ENCODE results near the gene FGFBP1. TPM values are rescaled to one million over a fixed set of nuclear protein-coding genes. Genes with fewer than 3 reads are reported as not detected.

The FGFBP1 gene
- polyA plus RNA-seq, 1 donor from 2014 or later = not detected

GRCh38 chr4:15928883-15929282, 9.7 kb downstream of the FGFBP1 start:
- Histone ChIP-seq H3K27me3 (ENCODE audit: insufficient read depth, low read depth, low read length) (no peaks in the 10 kb centered on the region), H3K9me3 (ENCODE audit: low read length) (no peaks in the 10 kb centered on the region), H3K79me2 (replicated peaks; ENCODE audit: insufficient read depth, low read length) (no peaks in the 10 kb centered on the region), H3K27ac (ENCODE audit: low read length) (no peak overlapping the region), H3K9me2 (ENCODE audit: insufficient read depth, low read length) (no peaks in the 10 kb centered on the region), H3K4me2 (ENCODE audit: low read length) (no peak overlapping the region), H3F3A (ENCODE audit: insufficient read depth, low read length, poor library complexity, severe bottlenecking) (no peaks in the 10 kb centered on the region), H3K36me3 (ENCODE audit: insufficient read depth, low read length) (no peaks in the 10 kb centered on the region), H3K4me3 (ENCODE audit: low read length) (no peak overlapping the region), H4K20me1 (ENCODE audit: insufficient read depth) (no peaks in the 10 kb centered on the region), H3K9ac (ENCODE audit: low read length) (no peak overlapping the region), H2AFZ (ENCODE audit: low read depth, low read length) (no peak overlapping the region)
- TF ChIP-seq RAD21 (conservative IDR thresholded peaks at IDR 0.05) (no peak), REST (IDR thresholded peaks at IDR 0.05; ENCODE audit: borderline replicate concordance) (no peak), CTCF (IDR thresholded peaks at IDR 0.05; ENCODE audit: poor library complexity, severe bottlenecking) (no peak), EZH2 (IDR thresholded peaks at IDR 0.05; ENCODE audit: borderline replicate concordance, insufficient read depth, low read length, poor library complexity, severe bottlenecking) (no peak), MXI1 (conservative IDR thresholded peaks at IDR 0.05; ENCODE audit: poor library complexity, severe bottlenecking) (no peak), SMC3 (conservative IDR thresholded peaks at IDR 0.05; ENCODE audit: poor library complexity) (no peak), TAF1 (IDR thresholded peaks at IDR 0.05; ENCODE audit: low read depth) (no peak), POLR2AphosphoS5 (IDR thresholded peaks at IDR 0.05) (no peak), EP300 (conservative IDR thresholded peaks at IDR 0.05; ENCODE audit: poor library complexity, severe bottlenecking) (no peak)

GRCh38 chr4:15926486-15926885, 12.1 kb downstream of the FGFBP1 start:
- H3F3A ChIP-seq (ENCODE audit: insufficient read depth, low read length, poor library complexity, severe bottlenecking) = no peaks in the 10 kb centered on the region
- H3K9me2 ChIP-seq (ENCODE audit: insufficient read depth, low read length) = no peaks in the 10 kb centered on the region
- no peak overlapping the region for H3K27ac ChIP-seq (ENCODE audit: low read length)
- no peak overlapping the region for H3K9ac ChIP-seq (ENCODE audit: low read length)
- no peaks in the 10 kb centered on the region for H3K79me2 ChIP-seq (replicated peaks; ENCODE audit: insufficient read depth, low read length)
- H3K27me3 ChIP-seq (ENCODE audit: insufficient read depth, low read depth, low read length) = no peaks in the 10 kb centered on the region
- H3K36me3 ChIP-seq (ENCODE audit: insufficient read depth, low read length) = no peaks in the 10 kb centered on the region
- TF ChIP-seq EP300 (conservative IDR thresholded peaks at IDR 0.05; ENCODE audit: poor library complexity, severe bottlenecking) (no peak), SMC3 (conservative IDR thresholded peaks at IDR 0.05; ENCODE audit: poor library complexity) (no peak)
- no peaks in the 10 kb centered on the region for H4K20me1 ChIP-seq (ENCODE audit: insufficient read depth)
- no peak overlapping the region for H2AFZ ChIP-seq (ENCODE audit: low read depth, low read length)
- no peaks in the 10 kb centered on the region for H3K9me3 ChIP-seq (ENCODE audit: low read length)
- H3K4me2 ChIP-seq (ENCODE audit: low read length) = no peak overlapping the region
- no peak overlapping the region for H3K4me3 ChIP-seq (ENCODE audit: low read length)

- Histone ChIP-seq H3K4me3 (ENCODE audit: low read length) (no peak overlapping the region), H2AFZ (ENCODE audit: low read depth, low read length) (no peak overlapping the region), H3K36me3 (ENCODE audit: insufficient read depth, low read length) (no peaks in the 10 kb centered on the region), H3K27ac (ENCODE audit: low read length) (no peak overlapping the region), H3K79me2 (replicated peaks; ENCODE audit: insufficient read depth, low read length) (no peaks in the 10 kb centered on the region), H3K9ac (ENCODE audit: low read length) (no peak overlapping the region), H3K27me3 (ENCODE audit: insufficient read depth, low read depth, low read length) (no peaks in the 10 kb centered on the region), H3K9me3 (ENCODE audit: low read length) (no peaks in the 10 kb centered on the region), H3F3A (ENCODE audit: insufficient read depth, low read length, poor library complexity, severe bottlenecking) (no peaks in the 10 kb centered on the region), H3K4me2 (ENCODE audit: low read length) (no peak overlapping the region), H3K9me2 (ENCODE audit: insufficient read depth, low read length) (no peaks in the 10 kb centered on the region), H4K20me1 (ENCODE audit: insufficient read depth) (no peaks in the 10 kb centered on the region)
- TF ChIP-seq TAF1 (IDR thresholded peaks at IDR 0.05; ENCODE audit: low read depth) (no peak), RAD21 (conservative IDR thresholded peaks at IDR 0.05) (no peak), EZH2 (IDR thresholded peaks at IDR 0.05; ENCODE audit: borderline replicate concordance, insufficient read depth, low read length, poor library complexity, severe bottlenecking) (no peak), REST (IDR thresholded peaks at IDR 0.05; ENCODE audit: borderline replicate concordance) (no peak), MXI1 (conservative IDR thresholded peaks at IDR 0.05; ENCODE audit: poor library complexity, severe bottlenecking) (no peak), EP300 (conservative IDR thresholded peaks at IDR 0.05; ENCODE audit: poor library complexity, severe bottlenecking) (no peak), POLR2AphosphoS5 (IDR thresholded peaks at IDR 0.05) (no peak), SMC3 (conservative IDR thresholded peaks at IDR 0.05; ENCODE audit: poor library complexity) (no peak), CTCF (IDR thresholded peaks at IDR 0.05; ENCODE audit: poor library complexity, severe bottlenecking) (no peak)
These were observed 12.7 kb downstream of the FGFBP1 start for GRCh38 chr4:15925830-15926229.

All from neural cell (in vitro differentiated cells).